GM23338 (cell line): ENCODE data around the gene EPHB2. TPM values are rescaled to one million over a fixed set of nuclear protein-coding genes. Genes with fewer than 3 reads are reported as not detected.

ENCODE experiments used
- ATAC-seq: fragments of 200-7000 bp; cut with Tn5 transposase; 3 replicates; pipeline ENCODE4 v1.9.1; 2020
- DNase-seq: peaks from one replicate; pipeline ENCODE4 v3.0.0-alpha.2; 2015; ENCODE audit warnings: low spot score
- H2AFZ ChIP-seq: fragments of 200-600 bp; sonication (generic); 2 replicates; pipeline ENCODE4 v1.8.0; 2016; ENCODE audit warnings: antibody characterized with exemption, mild to moderate bottlenecking, moderate library complexity
- H3F3A ChIP-seq: fragments of 200-600 bp; sonication (generic); replicated peaks from 2 replicates; pipeline ENCODE4 v1.8.0; 2017; ENCODE audit warnings: antibody characterized with exemption, mixed run types, low read depth
- H3K27ac ChIP-seq: fragments of 200-600 bp; sonication (generic); 2 replicates; pipeline ENCODE4 v1.6.1; 2016; ENCODE audit warnings: low read depth
- H3K27me3 ChIP-seq: fragments of 200-600 bp; sonication (generic); 2 replicates; pipeline ENCODE4 v1.8.0; 2016; ENCODE audit warnings: mild to moderate bottlenecking, mixed run types, moderate library complexity; ENCODE audit not compliant: insufficient read depth
- H3K36me3 ChIP-seq: fragments of 200-600 bp; sonication (generic); 2 replicates; pipeline ENCODE4 v1.8.0; 2016; ENCODE audit warnings: mild to moderate bottlenecking; ENCODE audit not compliant: insufficient read depth
- H3K4me1 ChIP-seq: fragments of 200-600 bp; sonication (generic); 2 replicates; pipeline ENCODE4 v1.8.0; 2016; ENCODE audit warnings: mild to moderate bottlenecking, moderate library complexity; ENCODE audit not compliant: insufficient read depth
- H3K4me2 ChIP-seq: fragments of 200-600 bp; sonication (generic); 2 replicates; pipeline ENCODE4 v1.7.1; 2017; ENCODE audit warnings: mixed run types
- H3K4me3 ChIP-seq: fragments of 200-600 bp; sonication (generic); 2 replicates; pipeline ENCODE4 v1.6.1; 2016; ENCODE audit warnings: mixed run types
- H3K79me2 ChIP-seq: fragments of 200-600 bp; sonication (generic); replicated peaks from 2 replicates; pipeline ENCODE4 v1.8.0; 2017; ENCODE audit warnings: mild to moderate bottlenecking; ENCODE audit not compliant: insufficient read depth
- H3K9me2 ChIP-seq: fragments of 200-600 bp; sonication (generic); 2 replicates; pipeline ENCODE4 v1.8.0; 2017; ENCODE audit not compliant: insufficient read depth
- H4K20me1 ChIP-seq: fragments of 200-600 bp; sonication (generic); replicated peaks from 2 replicates; pipeline ENCODE4 v1.8.0; 2017; ENCODE audit warnings: mild to moderate bottlenecking; ENCODE audit not compliant: insufficient read depth
- H3K27ac Mint-ChIP-seq: 2 replicates; pipeline ENCODE4 v1.8.0; 2020; ENCODE audit warnings: inconsistent platforms, mild to moderate bottlenecking, moderate library complexity, mixed read lengths
- H3K27me3 Mint-ChIP-seq: 3 replicates; pipeline ENCODE4 v1.8.0; 2022; ENCODE audit warnings: low read depth, mild to moderate bottlenecking, moderate library complexity, mixed read lengths, inconsistent platforms; ENCODE audit not compliant: insufficient read depth, poor library complexity
- H3K36me3 Mint-ChIP-seq: 3 replicates; pipeline ENCODE4 v1.8.0; 2021; ENCODE audit warnings: low read depth, mild to moderate bottlenecking, inconsistent platforms, moderate library complexity, mixed read lengths
- H3K4me1 Mint-ChIP-seq: 3 replicates; pipeline ENCODE4 v1.8.0; 2020; ENCODE audit warnings: mild to moderate bottlenecking, inconsistent platforms, mixed read lengths
- H3K4me3 Mint-ChIP-seq: 3 replicates; pipeline ENCODE4 v1.8.0; 2021; ENCODE audit warnings: moderate library complexity, mild to moderate bottlenecking, inconsistent platforms, mixed read lengths
- H3K9me3 Mint-ChIP-seq: 3 replicates; pipeline ENCODE4 v1.8.0; 2020; ENCODE audit warnings: moderate library complexity, mild to moderate bottlenecking, inconsistent platforms, mixed read lengths
- CREB1 ChIP-seq: fragments of 250-450 bp; sonication (Bioruptor Pico); IDR thresholded peaks from 2 replicates; pipeline ENCODE4 v1.5.0; 2020; ENCODE audit warnings: low read depth, mild to moderate bottlenecking, moderate library complexity
- EZH2 ChIP-seq: fragments of 200-600 bp; sonication (generic); IDR thresholded peaks from one replicate; pipeline ENCODE4 v1.8.0; 2017; ENCODE audit warnings: antibody characterized with exemption, mild to moderate bottlenecking, low read depth; ENCODE audit not compliant: unreplicated experiment
- EZH2phosphoT487 ChIP-seq: fragments of 200-600 bp; sonication (generic); IDR thresholded peaks from one replicate; pipeline ENCODE4 v1.8.1; 2018; ENCODE audit warnings: antibody characterized with exemption; ENCODE audit not compliant: unreplicated experiment
- JUNB ChIP-seq: IDR thresholded peaks from one replicate; pipeline ENCODE4 v1.6.1; 2016; ENCODE audit warnings: antibody characterized with exemption; ENCODE audit not compliant: unreplicated experiment
- NANOG ChIP-seq: IDR thresholded peaks from 2 replicates; pipeline ENCODE4 v1.6.1; 2016; ENCODE audit warnings: antibody characterized with exemption, borderline replicate concordance
- POLR2AphosphoS5 ChIP-seq: IDR thresholded peaks from 2 replicates; pipeline ENCODE4 v1.6.1; 2016; ENCODE audit warnings: antibody characterized with exemption, low read depth
- STAT1 ChIP-seq: IDR thresholded peaks from one replicate; pipeline ENCODE4 v1.6.1; 2016; ENCODE audit warnings: antibody characterized with exemption; ENCODE audit not compliant: unreplicated experiment
- ZNF114 ChIP-seq: fragments of 250-450 bp; sonication (Bioruptor Pico); IDR thresholded peaks from 2 replicates; pipeline ENCODE4 v1.5.0; 2020; ENCODE audit warnings: mild to moderate bottlenecking, moderate library complexity
- ZNF331 ChIP-seq: fragments of 250-450 bp; sonication (Bioruptor Pico); IDR thresholded peaks from 2 replicates; pipeline ENCODE4 v1.5.0; 2020; ENCODE audit warnings: low read depth, mild to moderate bottlenecking, moderate library complexity
- polyA plus RNA-seq: library from polyadenylated mRNA; unstranded; fragments of >200 nt; fragmentation: Nextera tagmentation; extraction: Ambion mirVana; gene quantifications from 2 replicates; pipeline ENCODE4 v1.2.1, GENCODE V29; 2016
- total RNA-seq: library from RNA; depleted of rRNA; stranded (reverse); fragments of >200 nt; shearing (Covaris generic); gene quantifications from 2 replicates; pipeline ENCODE4 v1.2.3, GENCODE V29; 2014
- TF ChIP-seq, protein P1 (sequence below): IDR thresholded peaks from one replicate; pipeline ENCODE4 v1.6.1; 2018; ENCODE audit warnings: antibody characterized with exemption; ENCODE audit not compliant: unreplicated experiment
- TF ChIP-seq, protein P2 (sequence below): IDR thresholded peaks from 2 replicates; pipeline ENCODE4 v1.6.1; 2016; ENCODE audit warnings: antibody characterized with exemption
- TF ChIP-seq, protein P3 (sequence below), 2 experiments: fragments of 200-600 bp in 1 of 2; sonication (generic) in 1 of 2; conservative IDR thresholded peaks; 2 replicates each; pipeline versions ENCODE4 v1.5.1 to v1.6.1; 2016 to 2017; ENCODE audit warnings: antibody characterized with exemption in 2 of 2, low read depth in 2 of 2, mild to moderate bottlenecking in 2 of 2, moderate library complexity in 1 of 2
- TF ChIP-seq, protein P4 (sequence below): fragments of 250-450 bp; sonication (Bioruptor Pico); IDR thresholded peaks from 2 replicates; pipeline ENCODE4 v1.5.0; 2020; ENCODE audit warnings: mild to moderate bottlenecking, moderate library complexity

Gene EPHB2
- total and polyA plus RNA-seq, 2 experiments from 2014 or later, result 4.1 to 20.1 TPM

DNA sequence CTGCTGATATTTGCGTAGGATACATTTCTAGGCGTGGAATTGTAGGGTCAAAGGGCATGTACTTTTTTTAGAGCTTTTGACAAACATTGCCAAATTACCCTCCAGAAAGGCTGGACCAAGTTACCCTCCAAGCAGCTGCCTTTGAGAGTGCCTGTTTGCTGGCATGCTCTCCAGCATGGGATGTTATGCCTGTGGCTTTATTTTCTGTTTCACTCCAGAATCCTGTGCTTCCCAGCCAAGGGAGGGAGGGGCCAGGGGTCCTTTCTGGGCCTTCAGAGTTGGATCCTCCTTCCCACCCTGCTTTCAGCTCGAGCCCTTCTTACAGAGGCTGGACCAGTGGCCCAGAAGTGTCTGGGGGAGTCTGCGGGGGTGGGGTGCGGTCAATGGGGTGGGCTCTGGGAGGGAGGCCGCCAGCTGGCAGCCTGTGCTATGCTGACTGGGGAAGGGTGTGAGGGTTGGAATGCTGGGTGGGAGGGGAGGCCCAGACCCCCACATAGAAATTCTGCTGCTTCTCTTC is 81.2 kb downstream of the EPHB2 start:
- Mint-ChIP-seq H3K27me3 (peaks cover 3% of the 10 kb centered on the region), H3K36me3 (no peaks in the 10 kb centered on the region), H3K4me1 (peaks cover 46% of the 10 kb centered on the region), H3K9me3 (no peaks in the 10 kb centered on the region; the same call in 2 of the 3 replicates), H3K27ac (no peak overlapping the region), H3K4me3 (no peak overlapping the region)
- Histone ChIP-seq H3K27me3 (no peaks in the 10 kb centered on the region), H2AFZ (no peak overlapping the region), H4K20me1 (no peaks in the 10 kb centered on the region), H3K79me2 (no peaks in the 10 kb centered on the region), H3K27ac (no peak overlapping the region), H3K9me2 (no peaks in the 10 kb centered on the region), H3K4me3 (no peak overlapping the region), H3K4me1 (peaks cover 10% of the 10 kb centered on the region), H3K4me2 (no peak overlapping the region), H3K36me3 (no peaks in the 10 kb centered on the region), H3F3A (no peaks in the 10 kb centered on the region)
- DNase-seq (no peak), ATAC-seq (no peak)
- TF ChIP-seq JUNB (no peak), STAT1 (no peak), NANOG (no peak), EZH2 (no peak), CREB1 (CRISPR knock-in tag) (no peak), ZNF114 (no peak), ZNF331 (no peak), EZH2phosphoT487 (no peak), POLR2AphosphoS5 (no peak)
- TF ChIP-seq, protein P1, sequence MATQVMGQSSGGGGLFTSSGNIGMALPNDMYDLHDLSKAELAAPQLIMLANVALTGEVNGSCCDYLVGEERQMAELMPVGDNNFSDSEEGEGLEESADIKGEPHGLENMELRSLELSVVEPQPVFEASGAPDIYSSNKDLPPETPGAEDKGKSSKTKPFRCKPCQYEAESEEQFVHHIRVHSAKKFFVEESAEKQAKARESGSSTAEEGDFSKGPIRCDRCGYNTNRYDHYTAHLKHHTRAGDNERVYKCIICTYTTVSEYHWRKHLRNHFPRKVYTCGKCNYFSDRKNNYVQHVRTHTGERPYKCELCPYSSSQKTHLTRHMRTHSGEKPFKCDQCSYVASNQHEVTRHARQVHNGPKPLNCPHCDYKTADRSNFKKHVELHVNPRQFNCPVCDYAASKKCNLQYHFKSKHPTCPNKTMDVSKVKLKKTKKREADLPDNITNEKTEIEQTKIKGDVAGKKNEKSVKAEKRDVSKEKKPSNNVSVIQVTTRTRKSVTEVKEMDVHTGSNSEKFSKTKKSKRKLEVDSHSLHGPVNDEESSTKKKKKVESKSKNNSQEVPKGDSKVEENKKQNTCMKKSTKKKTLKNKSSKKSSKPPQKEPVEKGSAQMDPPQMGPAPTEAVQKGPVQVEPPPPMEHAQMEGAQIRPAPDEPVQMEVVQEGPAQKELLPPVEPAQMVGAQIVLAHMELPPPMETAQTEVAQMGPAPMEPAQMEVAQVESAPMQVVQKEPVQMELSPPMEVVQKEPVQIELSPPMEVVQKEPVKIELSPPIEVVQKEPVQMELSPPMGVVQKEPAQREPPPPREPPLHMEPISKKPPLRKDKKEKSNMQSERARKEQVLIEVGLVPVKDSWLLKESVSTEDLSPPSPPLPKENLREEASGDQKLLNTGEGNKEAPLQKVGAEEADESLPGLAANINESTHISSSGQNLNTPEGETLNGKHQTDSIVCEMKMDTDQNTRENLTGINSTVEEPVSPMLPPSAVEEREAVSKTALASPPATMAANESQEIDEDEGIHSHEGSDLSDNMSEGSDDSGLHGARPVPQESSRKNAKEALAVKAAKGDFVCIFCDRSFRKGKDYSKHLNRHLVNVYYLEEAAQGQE, result no peak
- TF ChIP-seq, protein P2, sequence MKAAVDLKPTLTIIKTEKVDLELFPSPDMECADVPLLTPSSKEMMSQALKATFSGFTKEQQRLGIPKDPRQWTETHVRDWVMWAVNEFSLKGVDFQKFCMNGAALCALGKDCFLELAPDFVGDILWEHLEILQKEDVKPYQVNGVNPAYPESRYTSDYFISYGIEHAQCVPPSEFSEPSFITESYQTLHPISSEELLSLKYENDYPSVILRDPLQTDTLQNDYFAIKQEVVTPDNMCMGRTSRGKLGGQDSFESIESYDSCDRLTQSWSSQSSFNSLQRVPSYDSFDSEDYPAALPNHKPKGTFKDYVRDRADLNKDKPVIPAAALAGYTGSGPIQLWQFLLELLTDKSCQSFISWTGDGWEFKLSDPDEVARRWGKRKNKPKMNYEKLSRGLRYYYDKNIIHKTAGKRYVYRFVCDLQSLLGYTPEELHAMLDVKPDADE, result no peak
- TF ChIP-seq, protein P3, sequence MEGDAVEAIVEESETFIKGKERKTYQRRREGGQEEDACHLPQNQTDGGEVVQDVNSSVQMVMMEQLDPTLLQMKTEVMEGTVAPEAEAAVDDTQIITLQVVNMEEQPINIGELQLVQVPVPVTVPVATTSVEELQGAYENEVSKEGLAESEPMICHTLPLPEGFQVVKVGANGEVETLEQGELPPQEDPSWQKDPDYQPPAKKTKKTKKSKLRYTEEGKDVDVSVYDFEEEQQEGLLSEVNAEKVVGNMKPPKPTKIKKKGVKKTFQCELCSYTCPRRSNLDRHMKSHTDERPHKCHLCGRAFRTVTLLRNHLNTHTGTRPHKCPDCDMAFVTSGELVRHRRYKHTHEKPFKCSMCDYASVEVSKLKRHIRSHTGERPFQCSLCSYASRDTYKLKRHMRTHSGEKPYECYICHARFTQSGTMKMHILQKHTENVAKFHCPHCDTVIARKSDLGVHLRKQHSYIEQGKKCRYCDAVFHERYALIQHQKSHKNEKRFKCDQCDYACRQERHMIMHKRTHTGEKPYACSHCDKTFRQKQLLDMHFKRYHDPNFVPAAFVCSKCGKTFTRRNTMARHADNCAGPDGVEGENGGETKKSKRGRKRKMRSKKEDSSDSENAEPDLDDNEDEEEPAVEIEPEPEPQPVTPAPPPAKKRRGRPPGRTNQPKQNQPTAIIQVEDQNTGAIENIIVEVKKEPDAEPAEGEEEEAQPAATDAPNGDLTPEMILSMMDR (conservative IDR thresholded peaks at IDR 0.05; ENCODE audit: low read depth in 2 of 2), result no peak
- TF ChIP-seq, protein P4, sequence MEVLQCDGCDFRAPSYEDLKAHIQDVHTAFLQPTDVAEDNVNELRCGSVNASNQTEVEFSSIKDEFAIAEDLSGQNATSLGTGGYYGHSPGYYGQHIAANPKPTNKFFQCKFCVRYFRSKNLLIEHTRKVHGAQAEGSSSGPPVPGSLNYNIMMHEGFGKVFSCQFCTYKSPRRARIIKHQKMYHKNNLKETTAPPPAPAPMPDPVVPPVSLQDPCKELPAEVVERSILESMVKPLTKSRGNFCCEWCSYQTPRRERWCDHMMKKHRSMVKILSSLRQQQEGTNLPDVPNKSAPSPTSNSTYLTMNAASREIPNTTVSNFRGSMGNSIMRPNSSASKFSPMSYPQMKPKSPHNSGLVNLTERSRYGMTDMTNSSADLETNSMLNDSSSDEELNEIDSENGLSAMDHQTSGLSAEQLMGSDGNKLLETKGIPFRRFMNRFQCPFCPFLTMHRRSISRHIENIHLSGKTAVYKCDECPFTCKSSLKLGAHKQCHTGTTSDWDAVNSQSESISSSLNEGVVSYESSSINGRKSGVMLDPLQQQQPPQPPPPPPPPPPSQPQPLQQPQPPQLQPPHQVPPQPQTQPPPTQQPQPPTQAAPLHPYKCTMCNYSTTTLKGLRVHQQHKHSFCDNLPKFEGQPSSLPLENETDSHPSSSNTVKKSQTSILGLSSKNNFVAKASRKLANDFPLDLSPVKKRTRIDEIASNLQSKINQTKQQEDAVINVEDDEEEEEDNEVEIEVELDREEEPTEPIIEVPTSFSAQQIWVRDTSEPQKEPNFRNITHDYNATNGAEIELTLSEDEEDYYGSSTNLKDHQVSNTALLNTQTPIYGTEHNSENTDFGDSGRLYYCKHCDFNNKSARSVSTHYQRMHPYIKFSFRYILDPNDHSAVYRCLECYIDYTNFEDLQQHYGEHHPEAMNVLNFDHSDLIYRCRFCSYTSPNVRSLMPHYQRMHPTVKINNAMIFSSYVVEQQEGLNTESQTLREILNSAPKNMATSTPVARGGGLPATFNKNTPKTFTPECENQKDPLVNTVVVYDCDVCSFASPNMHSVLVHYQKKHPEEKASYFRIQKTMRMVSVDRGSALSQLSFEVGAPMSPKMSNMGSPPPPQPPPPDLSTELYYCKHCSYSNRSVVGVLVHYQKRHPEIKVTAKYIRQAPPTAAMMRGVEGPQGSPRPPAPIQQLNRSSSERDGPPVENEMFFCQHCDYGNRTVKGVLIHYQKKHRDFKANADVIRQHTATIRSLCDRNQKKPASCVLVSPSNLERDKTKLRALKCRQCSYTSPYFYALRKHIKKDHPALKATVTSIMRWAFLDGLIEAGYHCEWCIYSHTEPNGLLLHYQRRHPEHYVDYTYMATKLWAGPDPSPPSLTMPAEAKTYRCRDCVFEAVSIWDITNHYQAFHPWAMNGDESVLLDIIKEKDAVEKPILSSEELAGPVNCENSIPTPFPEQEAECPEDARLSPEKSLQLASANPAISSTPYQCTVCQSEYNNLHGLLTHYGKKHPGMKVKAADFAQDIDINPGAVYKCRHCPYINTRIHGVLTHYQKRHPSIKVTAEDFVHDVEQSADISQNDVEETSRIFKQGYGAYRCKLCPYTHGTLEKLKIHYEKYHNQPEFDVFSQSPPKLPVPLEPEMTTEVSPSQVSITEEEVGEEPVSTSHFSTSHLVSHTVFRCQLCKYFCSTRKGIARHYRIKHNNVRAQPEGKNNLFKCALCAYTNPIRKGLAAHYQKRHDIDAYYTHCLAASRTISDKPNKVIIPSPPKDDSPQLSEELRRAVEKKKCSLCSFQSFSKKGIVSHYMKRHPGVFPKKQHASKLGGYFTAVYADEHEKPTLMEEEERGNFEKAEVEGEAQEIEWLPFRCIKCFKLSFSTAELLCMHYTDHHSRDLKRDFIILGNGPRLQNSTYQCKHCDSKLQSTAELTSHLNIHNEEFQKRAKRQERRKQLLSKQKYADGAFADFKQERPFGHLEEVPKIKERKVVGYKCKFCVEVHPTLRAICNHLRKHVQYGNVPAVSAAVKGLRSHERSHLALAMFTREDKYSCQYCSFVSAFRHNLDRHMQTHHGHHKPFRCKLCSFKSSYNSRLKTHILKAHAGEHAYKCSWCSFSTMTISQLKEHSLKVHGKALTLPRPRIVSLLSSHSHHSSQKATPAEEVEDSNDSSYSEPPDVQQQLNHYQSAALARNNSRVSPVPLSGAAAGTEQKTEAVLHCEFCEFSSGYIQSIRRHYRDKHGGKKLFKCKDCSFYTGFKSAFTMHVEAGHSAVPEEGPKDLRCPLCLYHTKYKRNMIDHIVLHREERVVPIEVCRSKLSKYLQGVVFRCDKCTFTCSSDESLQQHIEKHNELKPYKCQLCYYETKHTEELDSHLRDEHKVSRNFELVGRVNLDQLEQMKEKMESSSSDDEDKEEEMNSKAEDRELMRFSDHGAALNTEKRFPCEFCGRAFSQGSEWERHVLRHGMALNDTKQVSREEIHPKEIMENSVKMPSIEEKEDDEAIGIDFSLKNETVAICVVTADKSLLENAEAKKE (CRISPR knock-in tag), result no peak
